Thoracic aorta (tissue), 2 donors: ENCODE results near the gene AGXT2. TPM values are rescaled to one million over a fixed set of nuclear protein-coding genes. Genes with fewer than 3 reads are reported as not detected.

Source experiments
- ATAC-seq: fragments of 150-250 bp; one replicate; pipeline ENCODE4 v1.8.0; 2017; ENCODE audit warnings: low read depth; ENCODE audit not compliant: insufficient number of reproducible peaks, low FRiP score
- DNase-seq: peaks from one replicate; pipeline ENCODE4 v3.0.0-alpha.2; 2020; ENCODE audit warnings: low spot score
- H3K27ac ChIP-seq, 2 donors: fragments of 200-600 bp; sonication (generic); 1 replicate in 1 of 2; 2 replicates in 1 of 2; pipeline ENCODE4 v1.5.1; 2016; ENCODE audit warnings: mild to moderate bottlenecking in 2 of 2, moderate library complexity in 2 of 2
- H3K27me3 ChIP-seq: fragments of 200-600 bp; sonication (generic); replicated peaks from 2 replicates; pipeline ENCODE4 v1.6.0; 2016; ENCODE audit warnings: mild to moderate bottlenecking; ENCODE audit not compliant: insufficient read depth
- H3K36me3 ChIP-seq: fragments of 200-600 bp; sonication (generic); one replicate; pipeline ENCODE4 v1.5.1; 2016
- H3K4me1 ChIP-seq, 2 donors: fragments of 200-600 bp; sonication (generic); 1 replicate in 1 of 2; 2 replicates in 1 of 2; pipeline versions ENCODE4 v1.5.1 to v1.6.0; 2016; ENCODE audit warnings: low read depth in 2 of 2, mild to moderate bottlenecking in 1 of 2; ENCODE audit not compliant: control insufficient read depth in 1 of 2
- H3K4me3 ChIP-seq: fragments of 200-600 bp; sonication (generic); 2 replicates; pipeline ENCODE4 v1.5.1; 2016; ENCODE audit warnings: mild to moderate bottlenecking
- H3K9me3 ChIP-seq: fragments of 200-600 bp; sonication (generic); 2 replicates; pipeline ENCODE4 v1.5.1; 2016
- total RNA-seq, 2 donors: library from RNA; depleted of rRNA; stranded (reverse); fragments of >200 nt; gene quantifications; one replicate each; pipeline versions ENCODE4 v1.1.0 to v1.2.3, GENCODE V29; 2016
- TF ChIP-seq, protein P1 (sequence below): fragments of 200-600 bp; sonication (generic); IDR thresholded peaks from one replicate; pipeline ENCODE4 v1.5.1; 2019; ENCODE audit warnings: antibody characterized with exemption

AGXT2 gene
- total RNA-seq, 2 donors from 2014 or later = not detected

DNA sequence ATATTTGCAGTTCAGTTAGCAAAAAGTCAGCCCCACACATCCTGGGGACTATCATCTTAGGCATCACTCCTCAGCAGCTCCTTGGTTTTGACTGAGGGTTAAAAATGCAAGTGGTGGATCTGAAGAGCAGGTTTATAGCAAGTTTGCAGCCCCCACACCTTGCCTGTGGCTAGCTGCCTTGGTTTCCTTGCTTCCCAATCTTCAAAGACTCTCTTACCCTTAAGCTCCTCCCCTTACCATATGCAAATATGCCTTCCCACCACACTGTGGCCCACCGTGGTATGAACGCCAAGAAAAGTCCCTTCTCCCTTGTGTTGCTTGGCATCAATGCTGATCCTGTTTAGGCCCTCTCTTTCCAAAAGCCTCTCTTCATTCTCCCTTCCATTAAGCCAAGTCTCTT lies 45.0 kb upstream of the AGXT2 start:
- Histone ChIP-seq H3K4me1 (no peaks in the 10 kb centered on the region), H3K4me3 (no peak overlapping the region), H3K36me3 (no peaks in the 10 kb centered on the region), H3K27ac (no peak overlapping the region), H3K27me3 (no peaks in the 10 kb centered on the region), H3K9me3 (no peaks in the 10 kb centered on the region)
- DNase-seq (no peak), ATAC-seq (no peak)
- TF ChIP-seq, protein P1, sequence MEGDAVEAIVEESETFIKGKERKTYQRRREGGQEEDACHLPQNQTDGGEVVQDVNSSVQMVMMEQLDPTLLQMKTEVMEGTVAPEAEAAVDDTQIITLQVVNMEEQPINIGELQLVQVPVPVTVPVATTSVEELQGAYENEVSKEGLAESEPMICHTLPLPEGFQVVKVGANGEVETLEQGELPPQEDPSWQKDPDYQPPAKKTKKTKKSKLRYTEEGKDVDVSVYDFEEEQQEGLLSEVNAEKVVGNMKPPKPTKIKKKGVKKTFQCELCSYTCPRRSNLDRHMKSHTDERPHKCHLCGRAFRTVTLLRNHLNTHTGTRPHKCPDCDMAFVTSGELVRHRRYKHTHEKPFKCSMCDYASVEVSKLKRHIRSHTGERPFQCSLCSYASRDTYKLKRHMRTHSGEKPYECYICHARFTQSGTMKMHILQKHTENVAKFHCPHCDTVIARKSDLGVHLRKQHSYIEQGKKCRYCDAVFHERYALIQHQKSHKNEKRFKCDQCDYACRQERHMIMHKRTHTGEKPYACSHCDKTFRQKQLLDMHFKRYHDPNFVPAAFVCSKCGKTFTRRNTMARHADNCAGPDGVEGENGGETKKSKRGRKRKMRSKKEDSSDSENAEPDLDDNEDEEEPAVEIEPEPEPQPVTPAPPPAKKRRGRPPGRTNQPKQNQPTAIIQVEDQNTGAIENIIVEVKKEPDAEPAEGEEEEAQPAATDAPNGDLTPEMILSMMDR = no peak

DNA sequence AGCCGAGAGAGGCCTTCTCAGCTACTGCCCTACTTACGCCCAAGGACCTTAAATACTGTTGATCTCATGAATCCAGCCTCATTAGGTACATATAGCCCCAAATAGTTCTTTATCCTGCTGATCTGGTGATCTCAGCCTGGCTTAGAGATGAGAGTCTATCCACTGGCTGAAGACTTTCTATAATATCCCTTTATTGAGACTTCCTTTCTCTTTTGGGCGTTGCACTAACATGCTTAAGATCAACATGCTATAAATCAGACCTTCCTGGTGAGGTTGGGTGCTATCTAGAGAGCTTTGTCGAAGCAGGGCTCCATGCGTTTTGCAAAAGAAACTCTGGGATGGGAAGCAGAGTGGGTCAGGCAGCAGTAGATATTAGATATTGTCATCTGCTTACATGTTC lies 44.0 kb upstream of the AGXT2 start:
- Histone ChIP-seq H3K4me3 (no peak overlapping the region), H3K27me3 (no peaks in the 10 kb centered on the region), H3K4me1 (no peaks in the 10 kb centered on the region), H3K36me3 (no peaks in the 10 kb centered on the region), H3K27ac (no peak overlapping the region), H3K9me3 (no peaks in the 10 kb centered on the region)
- ATAC-seq = no peak
- no peak for DNase-seq
- TF ChIP-seq, protein P1 = no peak

DNA sequence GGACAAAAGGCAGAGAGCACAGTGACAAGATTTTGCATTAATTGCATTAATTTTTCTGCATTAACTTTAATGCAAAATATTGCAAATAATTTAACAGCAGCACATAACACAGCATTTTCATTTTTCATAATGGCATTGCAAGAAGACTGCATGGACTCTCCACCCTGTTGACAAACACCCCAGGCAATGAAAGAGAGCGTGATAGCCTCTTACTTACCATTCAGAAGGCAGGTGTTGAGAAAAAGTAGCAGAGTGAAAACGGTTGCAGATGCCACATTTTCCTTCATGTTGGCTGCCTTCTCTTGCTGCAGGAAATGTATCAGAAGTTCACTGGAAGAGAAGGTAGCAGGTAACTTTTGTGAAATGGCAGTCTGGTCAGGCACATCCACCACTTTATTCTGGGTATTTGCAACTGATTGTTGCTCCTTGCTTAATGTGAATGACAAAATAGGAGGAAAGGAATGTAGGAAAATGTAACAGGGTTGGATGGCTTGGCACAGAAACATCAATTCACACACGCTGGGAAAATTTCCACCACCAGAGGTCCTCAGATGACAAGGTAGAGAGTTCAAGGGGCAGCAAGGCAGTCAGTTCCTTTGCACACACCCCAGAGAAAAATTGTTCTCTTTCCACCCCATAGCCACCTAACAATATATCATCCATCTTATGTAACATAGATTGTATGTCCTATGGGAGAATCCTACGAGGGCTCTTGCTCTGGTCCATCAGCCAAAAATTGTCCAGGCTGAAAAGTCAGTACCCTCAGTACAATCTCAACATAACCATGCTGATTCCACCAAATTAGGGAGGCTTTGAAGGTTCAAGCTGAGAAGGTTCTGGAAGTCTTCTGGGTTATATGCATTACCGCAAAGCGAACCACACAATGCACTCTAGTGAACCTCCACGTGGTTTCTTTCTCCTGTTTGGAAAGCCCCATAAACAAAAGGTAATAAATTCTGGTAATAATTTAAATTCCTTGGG lies 41.9 kb upstream of the AGXT2 start:
- no peak for DNase-seq
- H3K4me3 ChIP-seq = no peak overlapping the region
- H3K27me3 ChIP-seq = no peaks in the 10 kb centered on the region
- no peak for ATAC-seq
- H3K27ac ChIP-seq = no peak overlapping the region
- TF ChIP-seq, protein P1 = peak; percentile 72
- no peaks in the 10 kb centered on the region for H3K36me3 ChIP-seq
- H3K9me3 ChIP-seq = no peaks in the 10 kb centered on the region
- no peaks in the 10 kb centered on the region for H3K4me1 ChIP-seq

DNA sequence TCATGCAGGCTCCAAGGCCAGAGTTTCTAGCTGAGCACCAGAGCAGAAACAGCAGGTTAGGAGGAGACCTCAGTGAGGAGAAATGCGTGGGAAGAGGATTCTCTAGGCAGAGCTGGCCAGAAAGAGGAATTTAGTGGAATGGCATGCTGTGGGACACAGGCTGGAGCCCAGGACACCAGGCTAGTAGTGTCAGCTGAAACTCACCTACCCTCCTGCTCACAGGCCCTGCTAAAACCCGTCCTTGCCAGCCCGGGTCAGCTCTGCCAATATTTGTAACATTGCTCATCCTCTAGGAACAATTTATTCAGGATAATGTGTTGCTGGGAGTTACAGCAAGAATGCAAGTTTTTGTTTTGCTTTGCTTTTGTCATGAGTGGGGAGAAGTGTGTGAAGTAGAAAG lies 40.2 kb upstream of the AGXT2 start:
- H3K9me3 ChIP-seq = no peaks in the 10 kb centered on the region
- ATAC-seq (no peak), DNase-seq (no peak)
- no peaks in the 10 kb centered on the region for H3K4me1 ChIP-seq
- H3K27me3 ChIP-seq = no peaks in the 10 kb centered on the region
- H3K27ac ChIP-seq = no peak overlapping the region
- no peaks in the 10 kb centered on the region for H3K36me3 ChIP-seq
- H3K4me3 ChIP-seq = no peak overlapping the region
- TF ChIP-seq, protein P1 = no peak

DNA sequence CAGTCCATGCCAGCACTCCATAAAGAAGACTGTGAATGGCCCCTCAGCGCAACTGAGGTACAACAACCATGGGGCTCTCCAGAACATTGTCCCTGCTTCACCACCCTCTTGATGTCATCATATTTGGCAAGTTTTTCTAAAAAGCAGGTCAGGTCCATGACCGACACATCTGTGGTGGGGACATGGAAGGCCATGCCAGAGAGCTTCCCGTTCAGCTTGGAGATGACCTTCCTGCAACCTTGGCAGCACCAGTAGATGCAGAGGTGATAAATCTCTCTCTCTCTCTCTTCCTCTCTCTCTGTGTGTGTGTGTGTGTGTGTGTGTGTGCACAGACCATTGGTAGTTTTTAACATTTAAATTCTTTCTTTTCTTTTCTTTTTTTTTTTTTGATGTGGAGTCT lies 35.4 kb upstream of the AGXT2 start:
- ATAC-seq (no peak), DNase-seq (no peak)
- TF ChIP-seq, protein P1 = no peak
- Histone ChIP-seq H3K27ac (no peak overlapping the region), H3K36me3 (no peaks in the 10 kb centered on the region), H3K9me3 (no peaks in the 10 kb centered on the region), H3K4me3 (no peak overlapping the region), H3K27me3 (no peaks in the 10 kb centered on the region), H3K4me1 (no peaks in the 10 kb centered on the region)
